ENCODE results near the gene B9D2.

Gene B9D2

GRCh38 chr19:41357746-41358145 lies 6.2 kb downstream of the B9D2 start:
- H3K27me3 ChIP-seq (replicated peaks in 2 of 5; ENCODE audit: control insufficient read depth in 4 of 5, insufficient read depth in 5 of 5, low read length in 4 of 5), result no peaks in the 10 kb centered on the region
- no peak overlapping the region for H3K27ac ChIP-seq (ENCODE audit: insufficient read depth in 1 of 2, low read depth in 1 of 2, low read length in 2 of 2, poor library complexity in 1 of 2, severe bottlenecking in 2 of 2)
- H3K4me3 ChIP-seq (ENCODE audit: control insufficient read depth in 1 of 7, extremely low read depth in 1 of 7, insufficient read depth in 4 of 7, low read depth in 2 of 7, low read length in 6 of 7), result peak overlapping the region in 1 of 7 experiments; percentile 11
- H3K9me3 ChIP-seq (ENCODE audit: control extremely low read depth in 1 of 5, control insufficient read depth in 4 of 5, insufficient read depth in 2 of 5, low read depth in 1 of 5, low read length in 4 of 5), result no peaks in the 10 kb centered on the region
- H3K36me3 ChIP-seq (ENCODE audit: control insufficient read depth in 4 of 4, insufficient read depth in 4 of 4, low read length in 3 of 4), result peaks cover 2 to 14% (median 4%) of the 10 kb centered on the region in 4 experiments
- peaks cover 6 to 51% (median 47%) of the 10 kb centered on the region in 4 experiments for H3K4me1 ChIP-seq (ENCODE audit: control extremely low read depth in 1 of 4, control insufficient read depth in 4 of 4, insufficient read depth in 4 of 4, low read length in 3 of 4)
- ChIA-PET CTCF (interaction anchor here (0.8 to 8.0 kb wide), 8 partner anchors 7 to 220 kb away, joined by 3 to 69 read pairs (median 4); partner anchors contain the start of genes B9D2 and TMEM91), POLR2A (no interaction called here)
- no peak for DNase-seq
- 92% methylated on average over 12 of the region's 13 CpGs for WGBS (ENCODE audit: insufficient coverage)

- DNase-seq, result peak in 2 of 3 donors; percentile 42 to 47
- 61% methylated on average over 6 of the region's 11 CpGs for WGBS (ENCODE audit: insufficient coverage)
- no peaks in the 10 kb centered on the region for H3K27me3 ChIP-seq (replicated peaks in 2 of 5; ENCODE audit: control insufficient read depth in 4 of 5, insufficient read depth in 5 of 5, low read length in 4 of 5)
- CTCF ChIA-PET, result interaction anchor here (0.8 to 8.0 kb wide), 9 partner anchors 8 to 221 kb away, joined by 3 to 69 read pairs (median 4); partner anchors contain the start of genes B9D2 and TMEM91
- no peak overlapping the region for H3K27ac ChIP-seq (ENCODE audit: insufficient read depth in 1 of 2, low read depth in 1 of 2, low read length in 2 of 2, poor library complexity in 1 of 2, severe bottlenecking in 2 of 2)
- no peaks in the 10 kb centered on the region for H3K9me3 ChIP-seq (ENCODE audit: control extremely low read depth in 1 of 5, control insufficient read depth in 4 of 5, insufficient read depth in 2 of 5, low read depth in 1 of 5, low read length in 4 of 5)
- peak overlapping the region in 3 of 7 experiments; percentile 7 to 48 (median 30) for H3K4me3 ChIP-seq (ENCODE audit: control insufficient read depth in 1 of 7, extremely low read depth in 1 of 7, insufficient read depth in 4 of 7, low read depth in 2 of 7, low read length in 6 of 7)
- POLR2A ChIA-PET, result interaction anchor here (6.3 kb wide), 1 partner anchor 33 kb away, joined by 165 read pairs; no protein-coding TSS in a partner anchor
- peaks cover 2 to 14% (median 4%) of the 10 kb centered on the region in 4 experiments for H3K36me3 ChIP-seq (ENCODE audit: control insufficient read depth in 4 of 4, insufficient read depth in 4 of 4, low read length in 3 of 4)
- peaks cover 6 to 51% (median 49%) of the 10 kb centered on the region in 4 experiments for H3K4me1 ChIP-seq (ENCODE audit: control extremely low read depth in 1 of 4, control insufficient read depth in 4 of 4, insufficient read depth in 4 of 4, low read length in 3 of 4)
Observed at GRCh38 chr19:41356984-41357739, 6.8 kb downstream of the B9D2 start.

- no peaks in the 10 kb centered on the region for H3K27me3 ChIP-seq (replicated peaks in 2 of 5; ENCODE audit: control insufficient read depth in 4 of 5, insufficient read depth in 5 of 5, low read length in 4 of 5)
- H3K4me3 ChIP-seq (ENCODE audit: control insufficient read depth in 1 of 7, extremely low read depth in 1 of 7, insufficient read depth in 4 of 7, low read depth in 2 of 7, low read length in 6 of 7), result no peak overlapping the region
- CTCF ChIA-PET, result interaction anchor here (0.7 to 8.0 kb wide), 11 partner anchors 9 to 93 kb away, joined by 3 to 69 read pairs (median 5); partner anchors contain the start of genes B9D2 and TMEM91
- DNase-seq, result no peak
- peaks cover 6 to 61% (median 57%) of the 10 kb centered on the region in 4 experiments for H3K4me1 ChIP-seq (ENCODE audit: control extremely low read depth in 1 of 4, control insufficient read depth in 4 of 4, insufficient read depth in 4 of 4, low read length in 3 of 4)
- peaks cover under 1 to 10% (median 1%) of the 10 kb centered on the region in 4 experiments for H3K36me3 ChIP-seq (ENCODE audit: control insufficient read depth in 4 of 4, insufficient read depth in 4 of 4, low read length in 3 of 4)
- 42% methylated on average over 2 of the region's 3 CpGs for WGBS (ENCODE audit: insufficient coverage)
- no peak overlapping the region for H3K27ac ChIP-seq (ENCODE audit: insufficient read depth in 1 of 2, low read depth in 1 of 2, low read length in 2 of 2, poor library complexity in 1 of 2, severe bottlenecking in 2 of 2)
- POLR2A ChIA-PET, result interaction anchor here (5.5 to 6.3 kb wide), 2 partner anchors 9 to 32 kb away, joined by 31 to 165 read pairs; partner anchors contain the start of gene B9D2
- no peaks in the 10 kb centered on the region for H3K9me3 ChIP-seq (ENCODE audit: control extremely low read depth in 1 of 5, control insufficient read depth in 4 of 5, insufficient read depth in 2 of 5, low read depth in 1 of 5, low read length in 4 of 5)
Observed at GRCh38 chr19:41355802-41356201, 8.1 kb downstream of the B9D2 start.

GRCh38 chr19:41355035-41355434 lies 8.9 kb downstream of the B9D2 start:
- ChIA-PET CTCF (interaction anchor here (0.9 to 8.0 kb wide), 12 partner anchors 10 to 94 kb away, joined by 3 to 69 read pairs (median 4); partner anchors contain the start of genes B9D2 and TMEM91), POLR2A (interaction anchor here (5.5 to 6.3 kb wide), 2 partner anchors 9 to 31 kb away, joined by 31 to 165 read pairs; partner anchors contain the start of gene B9D2)
- Histone ChIP-seq H3K9me3 (ENCODE audit: control extremely low read depth in 1 of 5, control insufficient read depth in 4 of 5, insufficient read depth in 2 of 5, low read depth in 1 of 5, low read length in 4 of 5) (no peaks in the 10 kb centered on the region), H3K36me3 (ENCODE audit: control insufficient read depth in 4 of 4, insufficient read depth in 4 of 4, low read length in 3 of 4) (peaks cover 0 to 8% (median under 1%) of the 10 kb centered on the region in 4 experiments), H3K27ac (ENCODE audit: insufficient read depth in 1 of 2, low read depth in 1 of 2, low read length in 2 of 2, poor library complexity in 1 of 2, severe bottlenecking in 2 of 2) (no peak overlapping the region), H3K4me3 (ENCODE audit: control insufficient read depth in 1 of 7, extremely low read depth in 1 of 7, insufficient read depth in 4 of 7, low read depth in 2 of 7, low read length in 6 of 7) (no peak overlapping the region), H3K4me1 (ENCODE audit: control extremely low read depth in 1 of 4, control insufficient read depth in 4 of 4, insufficient read depth in 4 of 4, low read length in 3 of 4) (peaks cover 6 to 68% (median 64%) of the 10 kb centered on the region in 4 experiments), H3K27me3 (replicated peaks in 2 of 5; ENCODE audit: control insufficient read depth in 4 of 5, insufficient read depth in 5 of 5, low read length in 4 of 5) (no peaks in the 10 kb centered on the region)
- WGBS (ENCODE audit: insufficient coverage), result 83% methylated on average over 1 of the region's 1 CpG
- no peak for DNase-seq

GRCh38 chr19:41354343-41354953 lies 9.5 kb downstream of the B9D2 start:
- DNase-seq, result no peak
- CTCF ChIA-PET, result interaction anchor here (0.9 to 8.0 kb wide), 9 partner anchors 11 to 94 kb away, joined by 3 to 69 read pairs (median 4); partner anchors contain the start of genes B9D2 and TMEM91
- peaks cover 6 to 74% (median 70%) of the 10 kb centered on the region in 4 experiments for H3K4me1 ChIP-seq (ENCODE audit: control extremely low read depth in 1 of 4, control insufficient read depth in 4 of 4, insufficient read depth in 4 of 4, low read length in 3 of 4)
- peak overlapping the region in 1 of 2 experiments; percentile 61 for H3K27ac ChIP-seq (ENCODE audit: insufficient read depth in 1 of 2, low read depth in 1 of 2, low read length in 2 of 2, poor library complexity in 1 of 2, severe bottlenecking in 2 of 2)
- whole genome bisulfite sequencing (ENCODE audit: insufficient coverage), result 94% methylated on average over 21 of the region's 23 CpGs
- POLR2A ChIA-PET, result interaction anchor here (1.1 to 6.3 kb wide), 3 partner anchors 10 to 92 kb away, joined by 3 to 165 read pairs (median 31); partner anchors contain the start of gene B9D2
- no peaks in the 10 kb centered on the region for H3K9me3 ChIP-seq (ENCODE audit: control extremely low read depth in 1 of 5, control insufficient read depth in 4 of 5, insufficient read depth in 2 of 5, low read depth in 1 of 5, low read length in 4 of 5)
- no peaks in the 10 kb centered on the region for H3K27me3 ChIP-seq (replicated peaks in 2 of 5; ENCODE audit: control insufficient read depth in 4 of 5, insufficient read depth in 5 of 5, low read length in 4 of 5)
- peak overlapping the region in 6 of 7 experiments; percentile 47 to 92 (median 84) for H3K4me3 ChIP-seq (ENCODE audit: control insufficient read depth in 1 of 7, extremely low read depth in 1 of 7, insufficient read depth in 4 of 7, low read depth in 2 of 7, low read length in 6 of 7)
- H3K36me3 ChIP-seq (ENCODE audit: control insufficient read depth in 4 of 4, insufficient read depth in 4 of 4, low read length in 3 of 4), result peaks cover 0 to 5% (median under 1%) of the 10 kb centered on the region in 4 experiments

GRCh38 chr19:41353466-41354342 lies 10.2 kb downstream of the B9D2 start, which contains the start of gene TGFB1:
TGFB1 (minus strand) TSS chr19:41353922; CDS start chr19:41353044, 878 bp downstream.
- H3K4me3 ChIP-seq (ENCODE audit: control insufficient read depth in 1 of 7, extremely low read depth in 1 of 7, insufficient read depth in 4 of 7, low read depth in 2 of 7, low read length in 6 of 7), result peak within 1 kb of the TSS; percentile 79 to 97 (median 92)
- CTCF ChIA-PET, result interaction anchor here (1.2 to 8.0 kb wide), 11 partner anchors 11 to 82 kb away, joined by 3 to 69 read pairs (median 6); partner anchors contain the start of genes B3GNT8 and B9D2
- H3K36me3 ChIP-seq (ENCODE audit: control insufficient read depth in 4 of 4, insufficient read depth in 4 of 4, low read length in 3 of 4), result peaks cover 0 to 7% (median 3%) of the 10 kb centered on the region in 4 experiments
- no peaks in the 10 kb centered on the region for H3K27me3 ChIP-seq (replicated peaks in 2 of 5; ENCODE audit: control insufficient read depth in 4 of 5, insufficient read depth in 5 of 5, low read length in 4 of 5)
- POLR2A ChIA-PET, result interaction anchor here (0.6 to 6.3 kb wide), 8 partner anchors 11 to 605 kb away, joined by 3 to 165 read pairs (median 4); partner anchors contain the start of gene B9D2
- DNase-seq, result peak; percentile 85 to 90 (median 90)
- H3K27ac ChIP-seq (ENCODE audit: insufficient read depth in 1 of 2, low read depth in 1 of 2, low read length in 2 of 2, poor library complexity in 1 of 2, severe bottlenecking in 2 of 2), result peak within 1 kb of the TSS; percentile 64 to 88
- H3K4me1 ChIP-seq (ENCODE audit: control extremely low read depth in 1 of 4, control insufficient read depth in 4 of 4, insufficient read depth in 4 of 4, low read length in 3 of 4), result peaks cover 6 to 82% (median 78%) of the 10 kb centered on the region in 4 experiments
- H3K9me3 ChIP-seq (ENCODE audit: control extremely low read depth in 1 of 5, control insufficient read depth in 4 of 5, insufficient read depth in 2 of 5, low read depth in 1 of 5, low read length in 4 of 5), result no peaks in the 10 kb centered on the region
- WGBS (ENCODE audit: insufficient coverage), result 0% methylated on average over 42 of the region's 78 CpGs

Data from common myeloid progenitor, CD34-positive (primary cell).